ENCODE measurements around the gene NDUFA9. TPM values are rescaled to one million over a fixed set of nuclear protein-coding genes. Genes with fewer than 3 reads are reported as not detected.

Gene NDUFA9
- 34.9 and 54.3 TPM in 2 replicates for total RNA-seq

GRCh38 chr12:4648501-4649357, at the start of gene NDUFA9, which contains the start of gene AKAP3:
TSS of gene NDUFA9 (plus strand) at chr12:4649114. CDS start at chr12:4649127, 13 bp downstream.
TSS of gene AKAP3 (minus strand) at chr12:4649051. CDS start at chr12:4638196, 10,855 bp downstream.

Other genes with a start within 250 kb of the NDUFA9 start
- gene FGF6, start 203.3 kb upstream of the NDUFA9 start, total RNA-seq: not detected in 2 replicates
- 1.3 and 15.8 TPM in 2 replicates for gene RAD51AP1, start 110.2 kb upstream of the NDUFA9 start, total RNA-seq
- 45.8 and 53.4 TPM in 2 replicates for gene DYRK4, start 86.9 kb upstream of the NDUFA9 start, total RNA-seq
- gene AKAP3, start 63 bp upstream of the NDUFA9 start, total RNA-seq: 0.13 and 0.98 TPM in 2 replicates
- not detected in 2 replicates for gene GALNT8, start 71.3 kb downstream of the NDUFA9 start, total RNA-seq